GM21717 (cell line): ENCODE results near the gene ZNF407.

Experiments used
- ATAC-seq: cut with Tn5 transposase; IDR thresholded peaks from one replicate; pipeline ENCODE4 v1.9.1; 2021; ENCODE audit warnings: mild to moderate bottlenecking, moderate library complexity; ENCODE audit not compliant: unreplicated experiment

The ZNF407 gene

GRCh38 chr18:74994502-74995418 lies 397.1 kb downstream of the ZNF407 start:
- ATAC-seq, result peak; percentile 76

- no peak for ATAC-seq
These were observed 397.7 kb downstream of the ZNF407 start for GRCh38 chr18:74995419-74995736.

- ATAC-seq, result no peak
These were observed 398.4 kb downstream of the ZNF407 start for GRCh38 chr18:74996055-74996454.

- no peak for ATAC-seq
These were observed 399.3 kb downstream of the ZNF407 start for GRCh38 chr18:74996996-74997395.

GRCh38 chr18:75000920-75001319 lies 403.2 kb downstream of the ZNF407 start:
- ATAC-seq, result no peak

GRCh38 chr18:75003039-75003438 lies 405.4 kb downstream of the ZNF407 start:
- ATAC-seq, result no peak

- ATAC-seq, result no peak
These were observed 406.4 kb downstream of the ZNF407 start for GRCh38 chr18:75003764-75004690.

GRCh38 chr18:75005626-75006025 lies 408.0 kb downstream of the ZNF407 start:
- ATAC-seq, result no peak

- no peak for ATAC-seq
These were observed 410.5 kb downstream of the ZNF407 start for GRCh38 chr18:75008186-75008585.

GRCh38 chr18:75009296-75009695 lies 411.6 kb downstream of the ZNF407 start:
- no peak for ATAC-seq

GRCh38 chr18:75009878-75010277 lies 412.2 kb downstream of the ZNF407 start:
- ATAC-seq, result no peak

- ATAC-seq, result no peak
These were observed 412.6 kb downstream of the ZNF407 start for GRCh38 chr18:75010278-75010677.

GRCh38 chr18:75010689-75011088 lies 413.0 kb downstream of the ZNF407 start:
- ATAC-seq, result no peak

GRCh38 chr18:75016025-75016717 lies 418.5 kb downstream of the ZNF407 start:
- peak; percentile 84 for ATAC-seq

- no peak for ATAC-seq
These were observed 425.8 kb downstream of the ZNF407 start for GRCh38 chr18:75023473-75023872.

- ATAC-seq, result no peak
These were observed 427.2 kb downstream of the ZNF407 start for GRCh38 chr18:75024871-75025270.

- ATAC-seq, result no peak
These were observed 427.9 kb downstream of the ZNF407 start for GRCh38 chr18:75025573-75025972.

GRCh38 chr18:75029481-75029880 lies 431.8 kb downstream of the ZNF407 start:
- no peak for ATAC-seq

- no peak for ATAC-seq
These were observed 434.1 kb downstream of the ZNF407 start for GRCh38 chr18:75031717-75032317.

- no peak for ATAC-seq
These were observed 435.8 kb downstream of the ZNF407 start for GRCh38 chr18:75033516-75033915.

- ATAC-seq, result no peak
These were observed 437.3 kb downstream of the ZNF407 start for GRCh38 chr18:75034937-75035336.
